Astrocyte (in vitro differentiated cells and primary cell): Measurements from ENCODE around the gene SLC25A28.

Experiments
- CTCF ChIP-seq: IDR thresholded peaks from 2 replicates; pipeline ENCODE4 v1.5.1; 2011; ENCODE audit warnings: low read depth, mild to moderate bottlenecking, inconsistent platforms, low read length, moderate library complexity; ENCODE audit not compliant: insufficient read depth
- EZH2 ChIP-seq: IDR thresholded peaks from 2 replicates; pipeline ENCODE4 v1.6.1; 2012; ENCODE audit warnings: mild to moderate bottlenecking, low read length, inconsistent platforms; ENCODE audit not compliant: insufficient read depth

- no peak for TF ChIP-seq CTCF
- no peak for TF ChIP-seq EZH2
Observed at GRCh38 chr10:99604862-99605261, 15.4 kb downstream of the SLC25A28 start.
